ENCODE measurements around the gene BAD.

- TF ChIP-seq CTCF (IDR thresholded peaks at IDR 0.05) = no peak
- TF ChIP-seq SP1 (CRISPR knock-in tag; conservative IDR thresholded peaks at IDR 0.05) = no peak
- no peak for TF ChIP-seq STAT6 (CRISPR knock-in tag; conservative IDR thresholded peaks at IDR 0.05; ENCODE audit: low read depth)
- TF ChIP-seq ZNF532 (CRISPR knock-in tag; IDR thresholded peaks at IDR 0.05; ENCODE audit: borderline replicate concordance) = no peak
- TF ChIP-seq USF1 (CRISPR knock-in tag; IDR thresholded peaks at IDR 0.05) = no peak
- no peak for TF ChIP-seq ZMAT4 (CRISPR knock-in tag; IDR thresholded peaks at IDR 0.05)
- no peak for TF ChIP-seq JUN (CRISPR knock-in tag; IDR thresholded peaks at IDR 0.05)
- no peak for TF ChIP-seq TCF7 (CRISPR knock-in tag; IDR thresholded peaks at IDR 0.05; ENCODE audit: low read depth)
- no peak for TF ChIP-seq TP53 (CRISPR knock-in tag; IDR thresholded peaks at IDR 0.05)
- no peak for TF ChIP-seq ATF2 (CRISPR knock-in tag; IDR thresholded peaks at IDR 0.05; ENCODE audit: borderline replicate concordance, low read depth)
Measured at GRCh38 chr11:64232967-64233315, 51.5 kb downstream of the BAD start.
